NK-92 (cell line): ENCODE results near the gene DOCK1.

Source experiments
- DNase-seq: peaks from one replicate; lab custom pipeline; 2025; ENCODE audit not compliant: unreplicated experiment; lab: John Stamatoyannopoulos, UW

DOCK1 gene

GRCh38 chr10:127033216-127034033 is 128.2 kb downstream of the DOCK1 start:
- no peak for DNase-seq

GRCh38 chr10:127034034-127034633 is 128.9 kb downstream of the DOCK1 start:
- DNase-seq = no peak

GRCh38 chr10:127034790-127035189 is 129.6 kb downstream of the DOCK1 start:
- DNase-seq = no peak

- no peak for DNase-seq
These were observed 130.6 kb downstream of the DOCK1 start for GRCh38 chr10:127035827-127036226.

- no peak for DNase-seq
These were observed 131.8 kb downstream of the DOCK1 start for GRCh38 chr10:127036987-127037386.

GRCh38 chr10:127039435-127039834 is 134.2 kb downstream of the DOCK1 start:
- no peak for DNase-seq

- no peak for DNase-seq
These were observed 135.5 kb downstream of the DOCK1 start for GRCh38 chr10:127040756-127041155.

GRCh38 chr10:127041552-127041951 is 136.3 kb downstream of the DOCK1 start:
- no peak for DNase-seq

GRCh38 chr10:127043301-127043700 is 138.1 kb downstream of the DOCK1 start:
- no peak for DNase-seq

GRCh38 chr10:127044186-127044585 is 139.0 kb downstream of the DOCK1 start:
- no peak for DNase-seq

GRCh38 chr10:127046975-127047877 is 142.0 kb downstream of the DOCK1 start:
- DNase-seq = no peak

- no peak for DNase-seq
These were observed 142.6 kb downstream of the DOCK1 start for GRCh38 chr10:127047878-127048238.

GRCh38 chr10:127048630-127049029 is 143.4 kb downstream of the DOCK1 start:
- no peak for DNase-seq

- no peak for DNase-seq
These were observed 146.8 kb downstream of the DOCK1 start for GRCh38 chr10:127052001-127052400.

GRCh38 chr10:127055263-127055662 is 150.0 kb downstream of the DOCK1 start:
- no peak for DNase-seq

- DNase-seq = no peak
These were observed 154.1 kb downstream of the DOCK1 start for GRCh38 chr10:127059314-127059713.

- DNase-seq = no peak
These were observed 158.5 kb downstream of the DOCK1 start for GRCh38 chr10:127063762-127064161.

- DNase-seq = no peak
These were observed 159.2 kb downstream of the DOCK1 start for GRCh38 chr10:127064474-127064873.

GRCh38 chr10:127067542-127068194 is 162.4 kb downstream of the DOCK1 start:
- no peak for DNase-seq

- no peak for DNase-seq
These were observed 163.3 kb downstream of the DOCK1 start for GRCh38 chr10:127068485-127068884.

GRCh38 chr10:127069436-127069835 is 164.2 kb downstream of the DOCK1 start:
- no peak for DNase-seq
